Measurements from ENCODE around the gene CAVIN3. TPM values are rescaled to one million over a fixed set of nuclear protein-coding genes. Genes with fewer than 3 reads are reported as not detected.

Gene CAVIN3
- total and polyA plus RNA-seq, 10 donors = 10.5 to 42.9 (median 33.5) TPM

DNA sequence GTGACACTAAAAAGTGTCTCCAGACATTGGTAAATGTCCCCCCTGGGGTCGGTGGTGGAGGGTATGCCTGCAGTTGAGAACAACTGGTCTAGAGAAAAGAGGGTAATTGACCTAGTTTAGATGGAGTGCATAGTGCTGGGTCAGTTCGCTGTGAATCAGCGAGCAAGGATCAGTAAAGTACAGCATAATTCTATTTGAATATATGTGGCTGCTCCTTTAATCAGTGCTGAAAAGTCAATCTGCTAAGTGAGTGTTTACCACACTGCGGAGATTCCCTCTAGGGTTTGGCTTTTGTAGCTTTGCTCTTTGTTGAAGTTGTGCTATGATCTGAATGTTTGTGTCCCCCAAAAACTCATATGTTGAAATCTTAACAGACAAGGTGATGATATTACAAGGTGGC is 15.0 kb downstream of the CAVIN3 start:
- intact Hi-C loops (cut with DNase I; ENCODE audit: low total_unique reads) = no loop called here
- H3K4me3 ChIP-seq = no peak overlapping the region
- WGBS, 5 donors = 69 to 82% (median 79%) methylated on average over 4 of the region's 4 CpGs
- TF ChIP-seq POLR2AphosphoS5 (IDR thresholded peaks at IDR 0.05) (no peak), POLR2A (IDR thresholded peaks at IDR 0.05) (no peak)
- TF ChIP-seq, protein P1, sequence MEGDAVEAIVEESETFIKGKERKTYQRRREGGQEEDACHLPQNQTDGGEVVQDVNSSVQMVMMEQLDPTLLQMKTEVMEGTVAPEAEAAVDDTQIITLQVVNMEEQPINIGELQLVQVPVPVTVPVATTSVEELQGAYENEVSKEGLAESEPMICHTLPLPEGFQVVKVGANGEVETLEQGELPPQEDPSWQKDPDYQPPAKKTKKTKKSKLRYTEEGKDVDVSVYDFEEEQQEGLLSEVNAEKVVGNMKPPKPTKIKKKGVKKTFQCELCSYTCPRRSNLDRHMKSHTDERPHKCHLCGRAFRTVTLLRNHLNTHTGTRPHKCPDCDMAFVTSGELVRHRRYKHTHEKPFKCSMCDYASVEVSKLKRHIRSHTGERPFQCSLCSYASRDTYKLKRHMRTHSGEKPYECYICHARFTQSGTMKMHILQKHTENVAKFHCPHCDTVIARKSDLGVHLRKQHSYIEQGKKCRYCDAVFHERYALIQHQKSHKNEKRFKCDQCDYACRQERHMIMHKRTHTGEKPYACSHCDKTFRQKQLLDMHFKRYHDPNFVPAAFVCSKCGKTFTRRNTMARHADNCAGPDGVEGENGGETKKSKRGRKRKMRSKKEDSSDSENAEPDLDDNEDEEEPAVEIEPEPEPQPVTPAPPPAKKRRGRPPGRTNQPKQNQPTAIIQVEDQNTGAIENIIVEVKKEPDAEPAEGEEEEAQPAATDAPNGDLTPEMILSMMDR (IDR thresholded peaks at IDR 0.05 in 8 of 11, conservative IDR thresholded peaks at IDR 0.05 in 3 of 11) = no peak
- no peak for DNase-seq
- H3K9me3 ChIP-seq = no peaks in the 10 kb centered on the region
- H3K36me3 ChIP-seq = no peaks in the 10 kb centered on the region
- peaks cover 0 to 6% (median 0%) of the 10 kb centered on the region in 7 donors for H3K27me3 ChIP-seq (replicated peaks in 1 of 7)
- H3K4me1 ChIP-seq = no peaks in the 10 kb centered on the region
- no peak overlapping the region for H3K27ac ChIP-seq

DNA sequence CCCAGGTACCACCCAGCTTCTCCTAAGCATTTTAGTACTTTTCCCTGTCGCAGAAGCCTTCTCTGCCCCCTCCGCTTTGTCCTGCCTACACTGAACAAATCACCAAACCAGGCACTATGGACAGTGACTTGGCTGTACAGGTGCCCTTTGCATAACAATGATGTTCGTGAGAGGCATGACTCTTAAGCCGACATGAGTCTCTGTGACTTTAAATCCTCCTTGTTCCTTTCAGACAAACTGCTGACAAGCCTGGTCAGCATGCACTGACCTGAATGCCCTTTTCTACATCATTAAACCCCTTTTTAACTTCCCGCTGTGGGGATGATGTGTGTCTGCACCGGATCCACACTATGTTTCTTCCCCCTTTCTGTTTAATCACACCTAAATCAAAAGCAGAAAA is 16.6 kb downstream of the CAVIN3 start:
- no peaks in the 10 kb centered on the region for H3K36me3 ChIP-seq
- intact Hi-C loops (cut with DNase I; ENCODE audit: low total_unique reads) = no loop called here
- H3K4me1 ChIP-seq = no peaks in the 10 kb centered on the region
- peaks cover 0 to 6% (median 0%) of the 10 kb centered on the region in 7 donors for H3K27me3 ChIP-seq (replicated peaks in 1 of 7)
- no peak overlapping the region for H3K4me3 ChIP-seq
- H3K27ac ChIP-seq = no peak overlapping the region
- WGBS, 5 donors = 71 to 87% (median 81%) methylated on average over 6 of the region's 6 CpGs
- H3K9me3 ChIP-seq = no peaks in the 10 kb centered on the region
- no peak for TF ChIP-seq POLR2A (IDR thresholded peaks at IDR 0.05)
- TF ChIP-seq POLR2AphosphoS5 (IDR thresholded peaks at IDR 0.05) = no peak
- TF ChIP-seq, protein P1 (IDR thresholded peaks at IDR 0.05 in 8 of 11, conservative IDR thresholded peaks at IDR 0.05 in 3 of 11) = no peak
- DNase-seq = no peak

DNA sequence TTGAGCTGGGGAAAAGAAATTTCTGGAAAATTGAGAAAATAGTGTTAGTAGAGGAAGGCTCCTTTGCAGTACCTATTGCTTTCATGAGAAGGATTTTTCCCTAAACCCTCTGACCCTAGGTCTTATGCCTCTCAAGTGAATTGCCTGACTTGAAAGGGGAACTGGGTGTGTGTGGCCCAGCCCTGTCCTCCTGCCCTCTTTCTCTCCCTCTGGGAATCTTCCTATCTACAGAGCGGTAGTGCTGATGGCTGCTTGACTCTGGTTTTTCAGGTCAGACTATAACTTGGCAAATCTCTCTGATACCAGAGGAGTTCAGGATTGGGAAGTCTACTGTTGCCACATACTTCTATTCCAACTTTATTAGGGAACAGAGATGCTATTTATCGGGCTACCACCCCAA is 19.2 kb downstream of the CAVIN3 start:
- no peak for DNase-seq
- no peaks in the 10 kb centered on the region for H3K36me3 ChIP-seq
- H3K27me3 ChIP-seq (replicated peaks in 1 of 7) = peaks cover 0 to under 1% (median 0%) of the 10 kb centered on the region in 7 donors
- H3K4me1 ChIP-seq = no peaks in the 10 kb centered on the region
- intact Hi-C loops (cut with DNase I; ENCODE audit: low total_unique reads) = no loop called here
- 90 to 98% (median 96%) methylated on average over 2 of the region's 2 CpGs for WGBS, 5 donors
- H3K27ac ChIP-seq = no peak overlapping the region
- TF ChIP-seq, protein P1 (IDR thresholded peaks at IDR 0.05 in 8 of 11, conservative IDR thresholded peaks at IDR 0.05 in 3 of 11) = no peak
- TF ChIP-seq POLR2AphosphoS5 (IDR thresholded peaks at IDR 0.05) (no peak), POLR2A (IDR thresholded peaks at IDR 0.05) (no peak)
- no peak overlapping the region for H3K4me3 ChIP-seq
- H3K9me3 ChIP-seq = no peaks in the 10 kb centered on the region

DNA sequence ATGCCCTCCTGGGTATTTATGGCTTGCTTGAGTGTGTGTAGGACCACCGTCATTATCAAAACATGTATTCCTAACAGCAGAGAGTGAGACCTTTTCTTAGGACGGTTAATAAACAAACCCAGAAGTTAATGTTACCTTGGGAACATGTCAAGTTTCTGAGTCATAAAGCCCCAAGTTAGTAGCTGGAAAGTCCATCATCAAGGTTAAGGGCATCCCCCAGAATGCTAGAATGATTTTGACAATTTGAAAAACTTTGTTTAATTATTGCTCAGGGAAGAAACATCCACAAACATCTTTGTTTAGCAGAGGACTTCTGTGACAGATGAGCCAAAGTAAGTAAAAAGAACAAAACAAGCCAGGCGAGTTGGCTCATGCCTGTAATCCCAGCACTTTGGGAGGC is 20.0 kb downstream of the CAVIN3 start:
- Histone ChIP-seq H3K9me3 (no peaks in the 10 kb centered on the region), H3K4me3 (no peak overlapping the region), H3K27ac (no peak overlapping the region), H3K27me3 (replicated peaks in 1 of 7) (no peaks in the 10 kb centered on the region), H3K4me1 (no peaks in the 10 kb centered on the region), H3K36me3 (no peaks in the 10 kb centered on the region)
- TF ChIP-seq POLR2A (IDR thresholded peaks at IDR 0.05) (no peak), POLR2AphosphoS5 (IDR thresholded peaks at IDR 0.05) (no peak)
- TF ChIP-seq, protein P1 (IDR thresholded peaks at IDR 0.05 in 8 of 11, conservative IDR thresholded peaks at IDR 0.05 in 3 of 11) = no peak
- intact Hi-C loops (cut with DNase I; ENCODE audit: low total_unique reads) = no loop called here
- 74 to 86% (median 79%) methylated on average over 3 of the region's 3 CpGs for WGBS, 5 donors
- no peak for DNase-seq

Measured in spleen (tissue), 11 donors.